Right atrium auricular region (tissue), 2 donors: ENCODE results near the gene PTGFRN. TPM values are rescaled to one million over a fixed set of nuclear protein-coding genes. Genes with fewer than 3 reads are reported as not detected.

Experiments
- DNase-seq: peaks from one replicate; pipeline ENCODE4 v3.0.0-alpha.2; 2019; ENCODE audit warnings: low spot score
- H3K27ac ChIP-seq, 2 donors: fragments of 200-600 bp; sonication (generic); 1 replicate in 1 of 2; 2 replicates in 1 of 2; pipeline ENCODE4 v1.5.1; 2016 to 2019
- H3K27me3 ChIP-seq, 2 donors: fragments of 200-600 bp; sonication (generic); one replicate each; pipeline versions ENCODE4 v1.5.1 to v1.6.0; 2017 to 2019
- H3K36me3 ChIP-seq: fragments of 200-600 bp; sonication (generic); one replicate; pipeline ENCODE4 v1.5.1; 2016
- H3K4me1 ChIP-seq, 2 donors: fragments of 200-600 bp; sonication (generic); one replicate each; pipeline versions ENCODE4 v1.5.1 to v1.6.0; 2017 to 2019
- H3K4me3 ChIP-seq, 2 donors: fragments of 200-600 bp; sonication (generic); 1 replicate in 1 of 2; 2 replicates in 1 of 2; pipeline ENCODE4 v1.5.1; 2017 to 2019; ENCODE audit warnings: mild to moderate bottlenecking in 1 of 2, moderate library complexity in 1 of 2
- H3K9me3 ChIP-seq, 2 donors: fragments of 200-600 bp; sonication (generic); one replicate each; pipeline ENCODE4 v1.5.1; 2019
- total RNA-seq, 2 donors: library from RNA; depleted of rRNA; stranded (reverse); fragments of >200 nt; gene quantifications; one replicate each; pipeline ENCODE4 v1.1.0, GENCODE V29; 2016
- TF ChIP-seq, protein P1 (sequence below), 2 donors: fragments of 200-600 bp; sonication (generic); IDR thresholded peaks; one replicate each; pipeline ENCODE4 v1.5.1; 2019; ENCODE audit warnings: antibody characterized with exemption in 2 of 2

Gene PTGFRN
- total RNA-seq, 2 donors from 2014 or later: 129 to 141 TPM

GRCh38 chr1:117010310-117010969 lies 100.7 kb downstream of the PTGFRN start:
- Histone ChIP-seq H3K4me3 (no peak overlapping the region), H3K4me1 (no peaks in the 10 kb centered on the region), H3K27ac (no peak overlapping the region), H3K9me3 (no peaks in the 10 kb centered on the region), H3K36me3 (no peaks in the 10 kb centered on the region), H3K27me3 (no peaks in the 10 kb centered on the region)
- TF ChIP-seq, protein P1, sequence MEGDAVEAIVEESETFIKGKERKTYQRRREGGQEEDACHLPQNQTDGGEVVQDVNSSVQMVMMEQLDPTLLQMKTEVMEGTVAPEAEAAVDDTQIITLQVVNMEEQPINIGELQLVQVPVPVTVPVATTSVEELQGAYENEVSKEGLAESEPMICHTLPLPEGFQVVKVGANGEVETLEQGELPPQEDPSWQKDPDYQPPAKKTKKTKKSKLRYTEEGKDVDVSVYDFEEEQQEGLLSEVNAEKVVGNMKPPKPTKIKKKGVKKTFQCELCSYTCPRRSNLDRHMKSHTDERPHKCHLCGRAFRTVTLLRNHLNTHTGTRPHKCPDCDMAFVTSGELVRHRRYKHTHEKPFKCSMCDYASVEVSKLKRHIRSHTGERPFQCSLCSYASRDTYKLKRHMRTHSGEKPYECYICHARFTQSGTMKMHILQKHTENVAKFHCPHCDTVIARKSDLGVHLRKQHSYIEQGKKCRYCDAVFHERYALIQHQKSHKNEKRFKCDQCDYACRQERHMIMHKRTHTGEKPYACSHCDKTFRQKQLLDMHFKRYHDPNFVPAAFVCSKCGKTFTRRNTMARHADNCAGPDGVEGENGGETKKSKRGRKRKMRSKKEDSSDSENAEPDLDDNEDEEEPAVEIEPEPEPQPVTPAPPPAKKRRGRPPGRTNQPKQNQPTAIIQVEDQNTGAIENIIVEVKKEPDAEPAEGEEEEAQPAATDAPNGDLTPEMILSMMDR (IDR thresholded peaks at IDR 0.05): no peak
- no peak for DNase-seq

- Histone ChIP-seq H3K36me3 (no peaks in the 10 kb centered on the region), H3K9me3 (no peaks in the 10 kb centered on the region), H3K4me1 (no peaks in the 10 kb centered on the region), H3K27me3 (no peaks in the 10 kb centered on the region), H3K4me3 (no peak overlapping the region), H3K27ac (no peak overlapping the region)
- TF ChIP-seq, protein P1 (IDR thresholded peaks at IDR 0.05): no peak
- no peak for DNase-seq
Measured at GRCh38 chr1:117011334-117011733, 101.6 kb downstream of the PTGFRN start.

GRCh38 chr1:117013309-117013858 lies 103.7 kb downstream of the PTGFRN start:
- no peak for DNase-seq
- H3K27me3 ChIP-seq: no peaks in the 10 kb centered on the region
- TF ChIP-seq, protein P1 (IDR thresholded peaks at IDR 0.05): no peak
- no peak overlapping the region for H3K4me3 ChIP-seq
- no peaks in the 10 kb centered on the region for H3K9me3 ChIP-seq
- H3K4me1 ChIP-seq: no peaks in the 10 kb centered on the region
- H3K27ac ChIP-seq: no peak overlapping the region
- H3K36me3 ChIP-seq: no peaks in the 10 kb centered on the region

DNA sequence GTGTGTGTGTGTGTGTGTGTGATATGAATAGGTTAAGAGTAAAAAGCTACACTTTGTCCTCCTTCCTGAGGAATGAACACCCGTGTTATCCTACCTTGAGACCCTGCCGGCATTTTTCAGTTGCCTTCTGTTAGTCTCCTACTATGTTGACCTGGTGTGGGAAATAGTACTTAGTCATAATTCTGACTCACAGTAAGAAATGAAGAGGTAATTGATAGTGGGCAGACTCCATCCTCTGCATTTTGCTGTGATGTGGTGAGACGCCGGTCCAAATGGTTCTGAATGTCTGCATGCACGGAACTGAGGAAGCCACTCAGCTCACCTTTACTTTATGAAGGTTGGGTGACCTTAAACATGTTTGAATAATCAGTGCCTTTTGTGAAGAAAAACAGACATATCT lies 104.5 kb downstream of the PTGFRN start:
- TF ChIP-seq, protein P1 (IDR thresholded peaks at IDR 0.05): no peak
- H3K4me1 ChIP-seq: no peaks in the 10 kb centered on the region
- H3K9me3 ChIP-seq: no peaks in the 10 kb centered on the region
- DNase-seq: no peak
- H3K4me3 ChIP-seq: no peak overlapping the region
- no peak overlapping the region for H3K27ac ChIP-seq
- no peaks in the 10 kb centered on the region for H3K27me3 ChIP-seq
- no peaks in the 10 kb centered on the region for H3K36me3 ChIP-seq

GRCh38 chr1:117015724-117016123 lies 106.0 kb downstream of the PTGFRN start:
- Histone ChIP-seq H3K36me3 (no peaks in the 10 kb centered on the region), H3K9me3 (no peaks in the 10 kb centered on the region), H3K27ac (no peak overlapping the region), H3K4me3 (no peak overlapping the region), H3K4me1 (peaks cover 0 to 2% of the 10 kb centered on the region in 2 donors), H3K27me3 (no peaks in the 10 kb centered on the region)
- no peak for DNase-seq
- TF ChIP-seq, protein P1 (IDR thresholded peaks at IDR 0.05): no peak

GRCh38 chr1:117017062-117017461 lies 107.3 kb downstream of the PTGFRN start:
- DNase-seq: no peak
- H3K9me3 ChIP-seq: no peaks in the 10 kb centered on the region
- no peak overlapping the region for H3K27ac ChIP-seq
- TF ChIP-seq, protein P1 (IDR thresholded peaks at IDR 0.05): no peak
- H3K4me1 ChIP-seq: peaks cover 0 to 11% of the 10 kb centered on the region in 2 donors
- no peaks in the 10 kb centered on the region for H3K36me3 ChIP-seq
- no peak overlapping the region for H3K4me3 ChIP-seq
- H3K27me3 ChIP-seq: no peaks in the 10 kb centered on the region
